Activated CD8-positive, alpha-beta T cell treated with anti-CD3 and anti-CD28 coated beads, Interleukin-2, amount 10 ng/mL, durations not matched to agents 7 days and 5 days (primary cell): ENCODE data around the gene AGPAT2. TPM values are rescaled to one million over a fixed set of nuclear protein-coding genes. Genes with fewer than 3 reads are reported as not detected.

Source experiments
- ATAC-seq: fragments of 150-1000 bp; cut with Tn5 transposase; one replicate; pipeline ENCODE4 v1.10.0; 2021; ENCODE audit warnings: moderate library complexity
- CTCF ChIA-PET: fragments of 350-600 bp; sonication (Branson Sonifier 250); formaldehyde crosslinking; loops from one replicate; lab custom pipeline; 2021; ENCODE audit warnings: antibody characterized with exemption; lab: Charles Lee
- POLR2A ChIA-PET: fragments of 350-600 bp; sonication (Branson Sonifier 250); formaldehyde crosslinking; loops from one replicate; lab custom pipeline; 2021; ENCODE audit warnings: antibody characterized with exemption; lab: Charles Lee
- DNase-seq: peaks from one replicate; pipeline ENCODE4 v3.0.0-alpha.2; 2020
- H3K27ac Mint-ChIP-seq: one replicate; pipeline ENCODE4 v1.8.0; 2021; ENCODE audit warnings: mild to moderate bottlenecking, mixed read lengths
- H3K27me3 Mint-ChIP-seq: one replicate; pipeline ENCODE4 v1.8.0; 2021; ENCODE audit warnings: low read depth, mixed read lengths
- H3K36me3 Mint-ChIP-seq: one replicate; pipeline ENCODE4 v1.8.0; 2021; ENCODE audit warnings: low read depth, mixed read lengths
- H3K4me1 Mint-ChIP-seq: one replicate; pipeline ENCODE4 v1.8.0; 2021; ENCODE audit warnings: low read depth, mixed read lengths
- H3K4me3 Mint-ChIP-seq: one replicate; pipeline ENCODE4 v1.8.0; 2021; ENCODE audit warnings: mild to moderate bottlenecking, mixed read lengths
- H3K9me3 Mint-ChIP-seq: one replicate; pipeline ENCODE4 v1.8.0; 2022; ENCODE audit warnings: mixed read lengths; ENCODE audit not compliant: insufficient read depth
- total RNA-seq, 2 experiments: library from RNA; stranded (reverse); gene quantifications; one replicate each; pipeline ENCODE4 v1.2.3, GENCODE V29; 2021

Gene AGPAT2
- total RNA-seq, 2 experiments from 2014 or later: 32.7 to 33.7 TPM

DNA sequence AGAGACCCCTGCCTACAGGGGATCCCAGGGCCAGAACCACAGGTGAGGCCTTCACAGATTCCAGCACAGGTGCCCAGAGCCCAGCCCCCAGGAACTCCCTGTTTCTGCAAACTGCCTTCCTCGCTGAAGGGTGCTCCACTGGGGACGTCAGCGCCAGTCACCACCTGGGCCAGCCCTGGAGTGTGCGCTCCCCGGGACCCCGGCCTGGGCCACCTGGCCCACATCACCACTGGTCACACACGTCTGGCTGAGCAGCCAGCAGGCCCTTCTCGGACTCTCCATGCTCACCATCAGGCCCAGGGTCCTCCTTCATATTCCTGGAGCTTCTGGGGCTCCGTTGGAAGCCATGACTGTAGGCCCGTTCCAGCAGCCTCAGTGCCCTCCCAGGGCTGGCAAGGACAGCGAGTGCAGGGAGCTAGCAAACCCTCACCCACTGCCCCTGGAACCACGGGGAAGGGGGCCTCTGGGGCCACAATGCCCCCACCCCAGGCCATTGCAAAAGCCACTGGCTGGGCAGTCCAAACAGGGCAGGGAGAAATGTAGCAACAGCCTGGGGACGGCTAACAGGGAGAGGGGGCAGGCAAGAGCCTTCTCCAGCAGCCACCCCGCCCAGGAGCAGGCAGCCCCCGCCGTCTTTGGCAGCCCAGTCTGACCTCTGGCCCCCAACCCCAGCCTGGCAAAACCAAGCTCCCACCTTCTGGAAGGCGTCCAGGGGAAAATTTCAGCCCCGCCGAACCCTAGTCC lies 1.3 kb downstream of the AGPAT2 start:
- H3K27ac Mint-ChIP-seq: peak overlapping the region; percentile 60
- H3K9me3 Mint-ChIP-seq: no peaks in the 10 kb centered on the region
- H3K36me3 Mint-ChIP-seq: no peaks in the 10 kb centered on the region
- peaks cover 13% of the 10 kb centered on the region for H3K4me1 Mint-ChIP-seq
- peak overlapping the region; percentile 82 for H3K4me3 Mint-ChIP-seq
- DNase-seq (no peak), ATAC-seq (no peak)
- H3K27me3 Mint-ChIP-seq: peaks cover 6% of the 10 kb centered on the region
- POLR2A ChIA-PET: interaction anchor here (0.7 to 1.1 kb wide), 5 partner anchors 10 to 153 kb away, joined by 3 to 6 read pairs (median 4); no protein-coding TSS in a partner anchor
- CTCF ChIA-PET: interaction anchor here (1.3 to 4.0 kb wide), 3 partner anchors 14 to 42 kb away, joined by 3 to 19 read pairs (median 9); no protein-coding TSS in a partner anchor

DNA sequence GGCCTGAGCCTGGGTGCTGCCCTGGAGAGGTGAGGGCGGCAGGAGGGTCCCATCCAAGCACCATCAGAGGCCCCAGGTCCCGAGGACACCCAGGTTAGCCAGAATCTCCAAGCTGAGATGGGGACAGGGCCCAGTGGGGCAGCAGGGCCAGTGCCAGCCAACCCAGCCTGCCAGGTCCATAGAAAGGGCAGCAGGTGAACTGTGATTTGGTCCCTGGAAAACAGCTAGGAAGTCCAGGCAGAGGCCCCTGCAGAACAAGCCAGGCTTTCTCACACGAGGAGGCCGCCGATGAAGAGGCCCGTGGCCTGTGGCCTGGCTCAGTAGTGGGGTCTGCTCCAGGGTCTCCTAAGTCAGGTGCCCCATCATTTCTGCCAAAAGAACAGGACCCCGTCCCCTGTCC lies 2.0 kb downstream of the AGPAT2 start:
- CTCF ChIA-PET: interaction anchor here (4.0 kb wide), 1 partner anchor 13 kb away, joined by 19 read pairs; no protein-coding TSS in a partner anchor
- no peak for ATAC-seq
- peak overlapping the region; percentile 82 for H3K4me3 Mint-ChIP-seq

GRCh38 chr9:136684799-136685198 lies 2.5 kb downstream of the AGPAT2 start:
- Mint-ChIP-seq H3K27me3 (peaks cover 6% of the 10 kb centered on the region), H3K4me3 (no peak overlapping the region), H3K36me3 (no peaks in the 10 kb centered on the region), H3K4me1 (peaks cover 13% of the 10 kb centered on the region), H3K27ac (no peak overlapping the region), H3K9me3 (no peaks in the 10 kb centered on the region)
- DNase-seq (no peak), ATAC-seq (no peak)
- ChIA-PET CTCF (interaction anchor here (4.0 kb wide), 1 partner anchor 13 kb away, joined by 19 read pairs; no protein-coding TSS in a partner anchor), POLR2A (no interaction called here)

More for the DNA sequence above, 2.0 kb downstream of the AGPAT2 start:
- POLR2A ChIA-PET: interaction anchor here (1.0 kb wide), 1 partner anchor 43 kb away, joined by 6 read pairs; no protein-coding TSS in a partner anchor
- no peaks in the 10 kb centered on the region for H3K36me3 Mint-ChIP-seq
- no peak overlapping the region for H3K27ac Mint-ChIP-seq
- H3K4me1 Mint-ChIP-seq: peaks cover 13% of the 10 kb centered on the region
- no peak for DNase-seq
- peaks cover 6% of the 10 kb centered on the region for H3K27me3 Mint-ChIP-seq
- no peaks in the 10 kb centered on the region for H3K9me3 Mint-ChIP-seq

- CTCF ChIA-PET: interaction anchor here (1.4 kb wide), 1 partner anchor 43 kb away, joined by 3 read pairs; no protein-coding TSS in a partner anchor
- DNase-seq: no peak
- no peak overlapping the region for H3K27ac Mint-ChIP-seq
- POLR2A ChIA-PET: interaction anchor here (1.7 kb wide), 1 partner anchor 43 kb away, joined by 8 read pairs; no protein-coding TSS in a partner anchor
- no peak for ATAC-seq
- H3K4me3 Mint-ChIP-seq: no peak overlapping the region
- peaks cover 13% of the 10 kb centered on the region for H3K4me1 Mint-ChIP-seq
- no peaks in the 10 kb centered on the region for H3K9me3 Mint-ChIP-seq
- H3K27me3 Mint-ChIP-seq: peaks cover 6% of the 10 kb centered on the region
- no peaks in the 10 kb centered on the region for H3K36me3 Mint-ChIP-seq
These were observed 2.9 kb downstream of the AGPAT2 start for GRCh38 chr9:136684339-136684738.

GRCh38 chr9:136683755-136684154 lies 3.5 kb downstream of the AGPAT2 start:
- Mint-ChIP-seq H3K9me3 (no peaks in the 10 kb centered on the region), H3K27ac (no peak overlapping the region), H3K4me3 (no peak overlapping the region), H3K27me3 (peaks cover 4% of the 10 kb centered on the region), H3K36me3 (no peaks in the 10 kb centered on the region), H3K4me1 (peaks cover 13% of the 10 kb centered on the region)
- ChIA-PET CTCF (interaction anchor here (1.4 kb wide), 1 partner anchor 43 kb away, joined by 3 read pairs; no protein-coding TSS in a partner anchor), POLR2A (interaction anchor here (0.5 to 1.7 kb wide), 2 partner anchors 44 to 468 kb away, joined by 3 to 8 read pairs; no protein-coding TSS in a partner anchor)
- ATAC-seq: no peak
- no peak for DNase-seq

DNA sequence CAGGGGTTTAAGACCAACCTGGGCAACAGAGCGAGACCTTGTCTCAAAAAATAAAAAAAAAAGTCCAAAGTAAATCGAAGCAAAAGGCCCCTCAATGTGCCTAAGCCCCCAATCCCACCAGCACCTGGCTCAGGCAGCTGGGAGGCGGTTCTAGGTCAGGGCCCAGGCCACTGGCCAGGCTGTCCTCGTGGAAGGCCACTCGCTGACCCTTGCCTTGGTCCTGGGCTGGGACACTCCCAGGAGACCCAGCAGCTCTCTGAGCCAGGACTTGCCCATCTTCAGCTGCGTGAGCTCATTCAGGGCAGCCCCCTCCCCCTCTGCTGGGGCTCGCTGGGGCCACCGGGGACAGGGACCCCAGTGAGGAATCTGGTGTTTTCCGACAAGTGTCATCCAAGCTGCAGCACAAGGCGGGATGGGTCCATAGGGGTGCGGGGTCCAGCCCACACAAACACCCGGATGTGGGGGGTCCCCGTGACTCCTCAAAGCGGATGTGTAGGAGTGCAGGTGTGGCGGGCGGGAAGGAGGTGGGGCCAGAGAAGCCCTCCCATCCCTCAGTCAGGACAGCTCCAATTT lies 4.0 kb downstream of the AGPAT2 start:
- Mint-ChIP-seq H3K4me1 (peaks cover 13% of the 10 kb centered on the region), H3K27me3 (peaks cover under 1% of the 10 kb centered on the region), H3K4me3 (no peak overlapping the region), H3K36me3 (no peaks in the 10 kb centered on the region), H3K27ac (no peak overlapping the region), H3K9me3 (no peaks in the 10 kb centered on the region)
- ChIA-PET CTCF (interaction anchor here (1.4 kb wide), 1 partner anchor 44 kb away, joined by 3 read pairs; no protein-coding TSS in a partner anchor), POLR2A (interaction anchor here (0.5 to 1.7 kb wide), 3 partner anchors 36 to 468 kb away, joined by 3 to 8 read pairs (median 3); no protein-coding TSS in a partner anchor)
- no peak for DNase-seq
- ATAC-seq: no peak

- CTCF ChIA-PET: no interaction called here
- DNase-seq (no peak), ATAC-seq (no peak)
- Mint-ChIP-seq H3K27me3 (no peaks in the 10 kb centered on the region), H3K4me1 (peaks cover 9% of the 10 kb centered on the region), H3K27ac (no peak overlapping the region), H3K36me3 (no peaks in the 10 kb centered on the region), H3K9me3 (no peaks in the 10 kb centered on the region), H3K4me3 (no peak overlapping the region)
- POLR2A ChIA-PET: interaction anchor here (0.7 to 1.7 kb wide), 2 partner anchors 37 to 45 kb away, joined by 3 to 8 read pairs; no protein-coding TSS in a partner anchor
These were observed 4.5 kb downstream of the AGPAT2 start for GRCh38 chr9:136682710-136683109.

GRCh38 chr9:136681945-136682699 lies 5.1 kb downstream of the AGPAT2 start:
- CTCF ChIA-PET: interaction anchor here (1.0 kb wide), 1 partner anchor 10 kb away, joined by 4 read pairs; no protein-coding TSS in a partner anchor
- H3K27ac Mint-ChIP-seq: no peak overlapping the region

DNA sequence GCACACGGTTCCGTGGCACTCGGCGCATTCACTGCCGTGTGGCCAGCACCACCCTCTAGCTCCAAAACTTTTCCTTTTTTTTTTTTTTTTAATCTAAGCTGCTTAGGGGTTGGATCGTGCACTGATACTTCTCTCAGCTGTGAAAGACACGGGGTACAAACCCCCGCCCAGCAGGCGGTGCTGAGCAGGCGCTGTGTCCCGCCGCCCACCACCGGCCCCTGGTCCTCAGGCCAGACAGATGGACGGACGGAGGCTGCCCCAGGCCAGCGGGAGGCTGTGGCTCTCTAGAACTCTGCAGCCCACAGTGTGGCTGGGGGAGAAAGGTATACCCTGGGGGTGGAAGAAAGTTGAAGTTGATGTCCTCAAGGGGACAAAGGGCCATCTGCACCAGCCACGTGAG lies 6.2 kb downstream of the AGPAT2 start:
- POLR2A ChIA-PET: no interaction called here
- no peaks in the 10 kb centered on the region for H3K27me3 Mint-ChIP-seq
- no peak overlapping the region for H3K27ac Mint-ChIP-seq
- peaks cover 8% of the 10 kb centered on the region for H3K4me1 Mint-ChIP-seq
- CTCF ChIA-PET: no interaction called here
- no peaks in the 10 kb centered on the region for H3K36me3 Mint-ChIP-seq
- ATAC-seq (no peak), DNase-seq (no peak)
- H3K4me3 Mint-ChIP-seq: no peak overlapping the region
- no peaks in the 10 kb centered on the region for H3K9me3 Mint-ChIP-seq

More at GRCh38 chr9:136681945-136682699, 5.1 kb downstream of the AGPAT2 start:
- no peaks in the 10 kb centered on the region for H3K27me3 Mint-ChIP-seq
- no peak for ATAC-seq
- H3K4me3 Mint-ChIP-seq: no peak overlapping the region
- no peaks in the 10 kb centered on the region for H3K9me3 Mint-ChIP-seq
- peaks cover 9% of the 10 kb centered on the region for H3K4me1 Mint-ChIP-seq
- POLR2A ChIA-PET: interaction anchor here (0.7 kb wide), 1 partner anchor 38 kb away, joined by 3 read pairs; no protein-coding TSS in a partner anchor
- H3K36me3 Mint-ChIP-seq: no peaks in the 10 kb centered on the region
- DNase-seq: no peak

GRCh38 chr9:136679431-136679941 lies 7.8 kb downstream of the AGPAT2 start:
- Mint-ChIP-seq H3K9me3 (no peaks in the 10 kb centered on the region), H3K27ac (no peak overlapping the region), H3K27me3 (no peaks in the 10 kb centered on the region), H3K36me3 (no peaks in the 10 kb centered on the region), H3K4me1 (no peaks in the 10 kb centered on the region), H3K4me3 (no peak overlapping the region)
- DNase-seq (no peak), ATAC-seq (no peak)
- CTCF ChIA-PET: no interaction called here
- POLR2A ChIA-PET: interaction anchor here (0.9 kb wide), 1 partner anchor 49 kb away, joined by 3 read pairs; no protein-coding TSS in a partner anchor

DNA sequence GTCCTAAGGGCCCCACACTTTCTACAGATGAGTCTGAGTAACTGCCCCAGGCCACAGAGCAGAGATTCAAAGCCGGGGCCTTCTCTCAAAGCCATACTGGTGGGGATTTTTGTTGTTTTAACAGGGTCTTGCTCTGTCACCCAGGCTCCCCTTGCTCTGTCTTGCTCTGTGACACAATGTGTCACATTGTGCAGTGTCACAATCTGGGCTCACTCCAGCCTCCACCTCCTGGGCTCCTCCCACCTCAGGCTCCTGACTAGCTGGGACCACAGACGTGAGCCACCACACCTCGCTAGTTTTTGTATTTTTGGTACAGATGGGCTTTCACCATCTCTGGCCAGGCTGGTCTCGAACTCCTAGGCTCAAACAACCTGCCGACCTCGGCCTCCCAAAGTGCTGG lies 8.6 kb downstream of the AGPAT2 start:
- no peaks in the 10 kb centered on the region for H3K27me3 Mint-ChIP-seq
- ChIA-PET CTCF (no interaction called here), POLR2A (interaction anchor here (0.7 kb wide), 1 partner anchor 90 kb away, joined by 4 read pairs; no protein-coding TSS in a partner anchor)
- no peaks in the 10 kb centered on the region for H3K4me1 Mint-ChIP-seq
- DNase-seq: no peak
- peaks cover 2% of the 10 kb centered on the region for H3K36me3 Mint-ChIP-seq
- no peaks in the 10 kb centered on the region for H3K9me3 Mint-ChIP-seq
- H3K4me3 Mint-ChIP-seq: no peak overlapping the region
- no peak overlapping the region for H3K27ac Mint-ChIP-seq
- no peak for ATAC-seq
